ENCODE results near the gene ATP2C2. TPM values are rescaled to one million over a fixed set of nuclear protein-coding genes. Genes with fewer than 3 reads are reported as not detected.

ATP2C2 gene
- total and polyA plus RNA-seq, 9 of the 15 experiments (the other 6 are each of a cell fraction or from before 2014, with no cell fraction given): 0.75 TPM; not detected in 8

- ATAC-seq (no peak), FAIRE-seq (peak; percentile 35), DNase-seq (ENCODE audit: extremely low read depth in 1 of 4, low spot score in 3 of 4) (no peak)
- Histone ChIP-seq H2AFZ (ENCODE audit: low read depth, low read length) (no peak overlapping the region), H4K20me1 (replicated peaks; ENCODE audit: control insufficient read depth, insufficient read depth, low read length) (no peaks in the 10 kb centered on the region), H3K27me3 (ENCODE audit: control insufficient read depth in 2 of 2, insufficient read depth in 2 of 2, low read length in 2 of 2) (peaks cover 7 to 30% of the 10 kb centered on the region in 2 experiments; a peak in 3 of 5 replicates), H3K27ac (ENCODE audit: extremely low read depth, low read depth, low read length) (no peak overlapping the region), H3K4me1 (replicated peaks in 1 of 2; ENCODE audit: control insufficient read depth in 2 of 2, insufficient read depth in 2 of 2, low read length in 2 of 2) (peaks cover 0 to 5% of the 10 kb centered on the region in 2 experiments; a peak in 2 of 5 replicates), H3K79me2 (ENCODE audit: control insufficient read depth, insufficient read depth, low read length) (no peaks in the 10 kb centered on the region), H3K9me3 (replicated peaks; ENCODE audit: control insufficient read depth, insufficient read depth, low read depth, low read length) (peaks cover 4% of the 10 kb centered on the region), H3K4me3 (no peak overlapping the region), H3K9ac (ENCODE audit: insufficient read depth in 1 of 2, low read depth in 2 of 2, low read length in 2 of 2) (no peak overlapping the region), H3K36me3 (ENCODE audit: control insufficient read depth, insufficient read depth, low read length) (no peaks in the 10 kb centered on the region), H3K4me2 (ENCODE audit: insufficient read depth, low read length) (no peak overlapping the region), H3K9me1 (ENCODE audit: control insufficient read depth, insufficient read depth, low read length) (no peaks in the 10 kb centered on the region)
- BruUV-seq (replicated peaks): no TSS peak
- ChIA-PET POLR2A (no interaction called here), CTCF (ENCODE audit: low intra/inter-chr PET ratio) (no interaction called here)
- 0 out of 2 replicates have a peak, but pooled peaks have one; percentile 38 for TF ChIP-seq CBX1 (IDR thresholded peaks at IDR 0.05; ENCODE audit: low read depth)
- TF ChIP-seq RBM25 (IDR thresholded peaks at IDR 0.05; ENCODE audit: low read depth, low read length, severe bottlenecking): peak; percentile 95
- no peak for TF ChIP-seq RBM22 (IDR thresholded peaks at IDR 0.05; ENCODE audit: low read depth, low read length, poor library complexity, severe bottlenecking)
- TF ChIP-seq ZNF146 (CRISPR knock-in tag; IDR thresholded peaks at IDR 0.05; ENCODE audit: unreplicated experiment): peak; percentile 92
- peak in 1 of 2 experiments; percentile 70; a peak in 1 of 3 replicates for TF ChIP-seq CBX3 (IDR thresholded peaks at IDR 0.05; ENCODE audit: borderline replicate concordance in 1 of 2, low read length in 2 of 2)
- intact Hi-C loops (cut with micrococcal nuclease): no loop called here
- in situ Hi-C loops (cut with MboI): no loop called here
Observed at GRCh38 chr16:84467709-84468108, 99.4 kb downstream of the ATP2C2 start.

DNA sequence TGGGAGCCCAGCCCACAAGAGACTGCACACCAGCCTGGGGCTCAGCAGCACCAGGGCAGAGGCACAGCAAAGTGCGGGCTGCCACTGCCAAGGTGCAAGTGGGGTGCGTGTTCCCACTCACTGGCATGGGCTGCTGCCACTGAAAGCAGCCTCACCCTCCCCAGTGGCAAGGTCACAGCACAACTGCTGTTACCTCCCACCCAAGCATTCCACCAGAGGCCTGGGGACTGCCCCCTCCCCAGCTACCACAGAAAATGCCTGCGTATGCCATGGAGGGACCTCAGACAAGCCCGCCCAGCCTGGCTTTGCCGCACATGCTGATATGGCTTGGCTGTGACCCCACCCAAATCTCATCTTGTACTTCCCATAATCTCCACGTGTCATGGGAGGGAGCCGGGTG is 103.0 kb downstream of the ATP2C2 start:
- no peaks in the 10 kb centered on the region; the same call in 1 of the 2 replicates for H4K20me1 ChIP-seq (replicated peaks; ENCODE audit: control insufficient read depth, insufficient read depth, low read length)
- H3K27me3 ChIP-seq (ENCODE audit: control insufficient read depth in 2 of 2, insufficient read depth in 2 of 2, low read length in 2 of 2): peaks cover 2 to 27% of the 10 kb centered on the region in 2 experiments; a peak in 3 of 5 replicates
- H3K9me3 ChIP-seq (replicated peaks; ENCODE audit: control insufficient read depth, insufficient read depth, low read depth, low read length): peaks cover 4% of the 10 kb centered on the region
- ChIA-PET POLR2A (no interaction called here), CTCF (ENCODE audit: low intra/inter-chr PET ratio) (no interaction called here)
- H3K36me3 ChIP-seq (ENCODE audit: control insufficient read depth, insufficient read depth, low read length): no peaks in the 10 kb centered on the region
- H3K4me3 ChIP-seq: no peak overlapping the region
- in situ Hi-C loops (cut with MboI) (no loop called here), intact Hi-C loops (cut with micrococcal nuclease) (no loop called here)
- FAIRE-seq (no peak), DNase-seq (ENCODE audit: extremely low read depth in 1 of 4, low spot score in 3 of 4) (no peak), ATAC-seq (no peak)
- H2AFZ ChIP-seq (ENCODE audit: low read depth, low read length): no peak overlapping the region
- WGBS (ENCODE audit: insufficient coverage, low coverage, missing lambda C conversion rate): 15% methylated on average over 7 of the region's 7 CpGs
- no peak overlapping the region for H3K4me2 ChIP-seq (ENCODE audit: insufficient read depth, low read length)
- no peaks in the 10 kb centered on the region for H3K9me1 ChIP-seq (ENCODE audit: control insufficient read depth, insufficient read depth, low read length)
- H3K79me2 ChIP-seq (ENCODE audit: control insufficient read depth, insufficient read depth, low read length): no peaks in the 10 kb centered on the region
- H3K9ac ChIP-seq (ENCODE audit: insufficient read depth in 1 of 2, low read depth in 2 of 2, low read length in 2 of 2): no peak overlapping the region
- no peak overlapping the region for H3K27ac ChIP-seq (ENCODE audit: extremely low read depth, low read depth, low read length)
- BruUV-seq (replicated peaks): no TSS peak
- H3K4me1 ChIP-seq (replicated peaks in 1 of 2; ENCODE audit: control insufficient read depth in 2 of 2, insufficient read depth in 2 of 2, low read length in 2 of 2): peaks cover 0 to 5% of the 10 kb centered on the region in 2 experiments; a peak in 2 of 5 replicates
- TF ChIP-seq LARP7 (IDR thresholded peaks at IDR 0.05): no peak
- TF ChIP-seq, protein P1, sequence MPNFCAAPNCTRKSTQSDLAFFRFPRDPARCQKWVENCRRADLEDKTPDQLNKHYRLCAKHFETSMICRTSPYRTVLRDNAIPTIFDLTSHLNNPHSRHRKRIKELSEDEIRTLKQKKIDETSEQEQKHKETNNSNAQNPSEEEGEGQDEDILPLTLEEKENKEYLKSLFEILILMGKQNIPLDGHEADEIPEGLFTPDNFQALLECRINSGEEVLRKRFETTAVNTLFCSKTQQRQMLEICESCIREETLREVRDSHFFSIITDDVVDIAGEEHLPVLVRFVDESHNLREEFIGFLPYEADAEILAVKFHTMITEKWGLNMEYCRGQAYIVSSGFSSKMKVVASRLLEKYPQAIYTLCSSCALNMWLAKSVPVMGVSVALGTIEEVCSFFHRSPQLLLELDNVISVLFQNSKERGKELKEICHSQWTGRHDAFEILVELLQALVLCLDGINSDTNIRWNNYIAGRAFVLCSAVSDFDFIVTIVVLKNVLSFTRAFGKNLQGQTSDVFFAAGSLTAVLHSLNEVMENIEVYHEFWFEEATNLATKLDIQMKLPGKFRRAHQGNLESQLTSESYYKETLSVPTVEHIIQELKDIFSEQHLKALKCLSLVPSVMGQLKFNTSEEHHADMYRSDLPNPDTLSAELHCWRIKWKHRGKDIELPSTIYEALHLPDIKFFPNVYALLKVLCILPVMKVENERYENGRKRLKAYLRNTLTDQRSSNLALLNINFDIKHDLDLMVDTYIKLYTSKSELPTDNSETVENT (CRISPR knock-in tag; IDR thresholded peaks at IDR 0.05): no peak
- no peak for TF ChIP-seq YBX1 (IDR thresholded peaks at IDR 0.05)
- TF ChIP-seq MAFK (IDR thresholded peaks at IDR 0.05; ENCODE audit: low read length): no peak
- TF ChIP-seq ZNF408 (CRISPR knock-in tag; IDR thresholded peaks at IDR 0.05; ENCODE audit: low read depth): no peak
- TF ChIP-seq DIDO1 (tag; IDR thresholded peaks at IDR 0.05; ENCODE audit: low read depth): no peak
- TF ChIP-seq NR2C2 (CRISPR knock-in tag; IDR thresholded peaks at IDR 0.05): no peak
- TF ChIP-seq NR2C2 (tag; IDR thresholded peaks at IDR 0.05): no peak
- no peak for TF ChIP-seq GABPB2 (CRISPR knock-in tag; conservative IDR thresholded peaks at IDR 0.05)
- no peak for TF ChIP-seq STAG1 (CRISPR knock-in tag; IDR thresholded peaks at IDR 0.05; ENCODE audit: borderline replicate concordance)
- TF ChIP-seq MEIS2 (IDR thresholded peaks at IDR 0.05; ENCODE audit: partially characterized antibody): no peak
- no peak for TF ChIP-seq ZNF584 (CRISPR knock-in tag; IDR thresholded peaks at IDR 0.05; ENCODE audit: low read depth)

Data from K562 (cell line).